Tibial nerve (tissue), 4 donors: ENCODE results near the gene CRYGB.

Experiments used
- EP300 ChIP-seq, 2 donors: sonication (generic); formaldehyde crosslinking; IDR thresholded peaks; one replicate each; pipeline ENCODE4 v1.6.1; 2017; ENCODE audit warnings: antibody characterized with exemption in 2 of 2, mild to moderate bottlenecking in 1 of 2
- POLR2A ChIP-seq, 2 donors: fragments of 450-650 bp; IDR thresholded peaks; one replicate each; pipeline ENCODE4 v1.6.1; 2017; ENCODE audit warnings: antibody characterized with exemption in 2 of 2, mild to moderate bottlenecking in 2 of 2, moderate library complexity in 2 of 2
- TF ChIP-seq, protein P1 (sequence below), 5 experiments: fragments of 200-600 bp in 3 of 5; fragments of 450-650 bp in 2 of 5; sonication (generic) in 3 of 5; IDR thresholded peaks; one replicate each; pipeline ENCODE4 v1.5.1; 2016 to 2019; ENCODE audit warnings: antibody characterized with exemption in 5 of 5, mild to moderate bottlenecking in 3 of 5, moderate library complexity in 2 of 5

DNA sequence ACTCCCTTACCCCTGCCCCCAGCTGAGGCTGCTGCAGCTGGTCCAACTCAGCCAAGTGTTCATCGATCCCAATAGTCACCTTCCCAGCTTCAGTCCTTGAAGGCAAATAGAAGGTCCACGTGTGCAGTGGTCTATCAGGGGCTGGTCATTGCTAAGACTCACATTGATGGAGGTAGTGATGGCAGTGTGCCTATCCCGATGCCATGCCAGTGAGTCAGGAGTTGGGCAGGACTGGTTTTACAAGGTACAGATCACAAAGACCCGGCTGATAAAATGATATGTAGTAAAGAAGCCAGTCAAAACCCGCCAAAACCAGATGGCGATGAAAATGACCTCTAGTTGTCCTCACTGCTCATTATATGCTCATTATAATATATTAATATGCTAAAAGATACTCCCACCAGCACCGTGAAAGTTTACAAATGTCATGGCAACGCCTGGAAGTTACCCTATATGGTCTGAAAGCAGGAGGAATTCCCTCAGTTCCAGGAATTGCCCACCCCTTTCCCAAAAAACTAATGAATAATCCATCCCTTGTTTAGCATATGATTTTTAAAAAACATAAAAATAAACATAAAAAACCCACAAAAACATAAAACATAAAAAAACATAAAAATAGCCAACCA is 46.8 kb upstream of the CRYGB start:
- TF ChIP-seq POLR2A (IDR thresholded peaks at IDR 0.05) (no peak), EP300 (IDR thresholded peaks at IDR 0.05) (no peak)
- TF ChIP-seq, protein P1, sequence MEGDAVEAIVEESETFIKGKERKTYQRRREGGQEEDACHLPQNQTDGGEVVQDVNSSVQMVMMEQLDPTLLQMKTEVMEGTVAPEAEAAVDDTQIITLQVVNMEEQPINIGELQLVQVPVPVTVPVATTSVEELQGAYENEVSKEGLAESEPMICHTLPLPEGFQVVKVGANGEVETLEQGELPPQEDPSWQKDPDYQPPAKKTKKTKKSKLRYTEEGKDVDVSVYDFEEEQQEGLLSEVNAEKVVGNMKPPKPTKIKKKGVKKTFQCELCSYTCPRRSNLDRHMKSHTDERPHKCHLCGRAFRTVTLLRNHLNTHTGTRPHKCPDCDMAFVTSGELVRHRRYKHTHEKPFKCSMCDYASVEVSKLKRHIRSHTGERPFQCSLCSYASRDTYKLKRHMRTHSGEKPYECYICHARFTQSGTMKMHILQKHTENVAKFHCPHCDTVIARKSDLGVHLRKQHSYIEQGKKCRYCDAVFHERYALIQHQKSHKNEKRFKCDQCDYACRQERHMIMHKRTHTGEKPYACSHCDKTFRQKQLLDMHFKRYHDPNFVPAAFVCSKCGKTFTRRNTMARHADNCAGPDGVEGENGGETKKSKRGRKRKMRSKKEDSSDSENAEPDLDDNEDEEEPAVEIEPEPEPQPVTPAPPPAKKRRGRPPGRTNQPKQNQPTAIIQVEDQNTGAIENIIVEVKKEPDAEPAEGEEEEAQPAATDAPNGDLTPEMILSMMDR (IDR thresholded peaks at IDR 0.05), result no peak
